ENCODE data around the gene SUSD6.

SUSD6 gene

DNA sequence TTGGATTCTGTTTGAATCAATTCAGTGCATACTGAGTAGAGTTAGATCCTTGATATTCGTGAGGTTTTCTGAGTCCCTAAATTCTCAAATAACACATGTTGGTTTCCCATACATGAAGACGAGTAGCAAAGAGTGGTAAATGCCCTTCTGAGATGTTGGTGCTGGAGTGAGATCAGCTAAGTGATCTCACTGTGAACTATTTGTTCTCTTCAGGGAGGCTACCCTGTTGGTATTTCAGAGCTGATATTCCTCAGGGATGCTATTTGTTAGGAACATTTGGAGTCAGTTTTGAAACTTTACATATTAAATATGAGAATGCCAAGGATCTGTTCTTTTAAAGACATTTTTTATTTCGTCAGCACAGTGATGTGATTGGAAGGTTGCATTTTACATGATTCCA lies 54.7 kb downstream of the SUSD6 start:
- Histone ChIP-seq H4K20me1 (peaks cover 90% of the 10 kb centered on the region), H3K4me3 (no peak overlapping the region), H3K27me3 (no peaks in the 10 kb centered on the region), H3K9me3 (peaks cover 9% of the 10 kb centered on the region; the same call in 1 of the 2 replicates), H3K4me2 (no peak overlapping the region), H3K9ac (no peak overlapping the region), H3K4me1 (peaks cover 44% of the 10 kb centered on the region), H3K36me3 (peaks cover 73% of the 10 kb centered on the region), H3K27ac (no peak overlapping the region)
- no peak for TF ChIP-seq Cebpa-rat (IDR thresholded peaks at IDR 0.05)

DNA sequence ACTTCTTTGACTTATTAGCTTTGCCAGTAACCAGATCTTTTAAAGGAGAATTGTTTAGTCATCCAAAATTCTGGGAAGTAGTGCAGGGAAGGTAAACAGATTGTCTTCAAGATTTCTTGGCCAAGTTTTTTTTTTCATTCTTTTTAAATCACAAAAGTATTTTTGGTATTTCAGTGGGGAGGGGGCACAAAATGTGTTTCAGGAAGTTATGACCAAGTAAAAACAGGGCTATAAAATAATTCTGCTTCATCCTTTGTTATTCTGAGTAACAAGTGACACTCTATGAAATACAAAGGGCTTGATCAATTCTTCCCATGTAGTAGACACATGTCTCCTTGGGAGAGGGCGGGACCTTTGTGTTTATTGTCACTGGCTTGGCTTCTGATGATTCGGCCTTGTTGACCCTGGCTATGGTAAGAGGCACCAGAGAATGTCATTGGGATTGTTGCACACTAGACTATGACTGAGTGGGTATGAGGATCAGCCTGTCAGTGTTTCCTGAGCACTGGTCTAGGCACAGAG lies 55.4 kb downstream of the SUSD6 start:
- peaks cover 9% of the 10 kb centered on the region; the same call in 1 of the 2 replicates for H3K9me3 ChIP-seq
- peak overlapping the region; percentile 29; the same call in 1 of the 2 replicates for H3K4me2 ChIP-seq
- peaks cover 90% of the 10 kb centered on the region for H4K20me1 ChIP-seq
- no peak overlapping the region for H3K27ac ChIP-seq
- TF ChIP-seq Cebpa-rat (IDR thresholded peaks at IDR 0.05) = no peak
- H3K27me3 ChIP-seq = no peaks in the 10 kb centered on the region
- no peak overlapping the region for H3K9ac ChIP-seq
- peaks cover 67% of the 10 kb centered on the region for H3K36me3 ChIP-seq
- H3K4me3 ChIP-seq = no peak overlapping the region
- peaks cover 51% of the 10 kb centered on the region for H3K4me1 ChIP-seq

DNA sequence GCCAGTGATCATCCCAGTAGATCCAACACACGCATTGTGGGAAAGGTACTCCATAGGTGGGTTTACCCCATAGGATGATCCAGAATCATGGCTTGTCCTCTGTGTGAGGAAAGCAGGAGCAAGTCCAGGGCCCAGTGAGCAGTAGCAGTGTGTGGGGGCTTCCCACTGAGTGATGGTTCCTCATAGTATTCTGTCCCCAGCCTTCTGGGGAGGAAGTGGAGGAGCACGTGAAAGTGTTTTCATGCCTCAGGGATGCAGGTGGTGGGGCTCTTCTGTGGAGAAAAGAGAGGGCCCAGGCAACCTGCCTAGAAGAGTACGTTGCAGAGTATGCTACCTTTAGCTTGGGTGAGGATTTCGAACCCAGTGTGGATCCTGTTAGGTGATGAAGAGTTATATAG lies 56.5 kb downstream of the SUSD6 start:
- Histone ChIP-seq H3K4me1 (peaks cover 62% of the 10 kb centered on the region), H3K27ac (no peak overlapping the region), H3K4me2 (no peak overlapping the region), H3K36me3 (peaks cover 56% of the 10 kb centered on the region), H3K9me3 (peaks cover 9% of the 10 kb centered on the region; the same call in 1 of the 2 replicates), H4K20me1 (peaks cover 90% of the 10 kb centered on the region), H3K4me3 (no peak overlapping the region), H3K9ac (no peak overlapping the region), H3K27me3 (no peaks in the 10 kb centered on the region)
- no peak for TF ChIP-seq Cebpa-rat (IDR thresholded peaks at IDR 0.05)

DNA sequence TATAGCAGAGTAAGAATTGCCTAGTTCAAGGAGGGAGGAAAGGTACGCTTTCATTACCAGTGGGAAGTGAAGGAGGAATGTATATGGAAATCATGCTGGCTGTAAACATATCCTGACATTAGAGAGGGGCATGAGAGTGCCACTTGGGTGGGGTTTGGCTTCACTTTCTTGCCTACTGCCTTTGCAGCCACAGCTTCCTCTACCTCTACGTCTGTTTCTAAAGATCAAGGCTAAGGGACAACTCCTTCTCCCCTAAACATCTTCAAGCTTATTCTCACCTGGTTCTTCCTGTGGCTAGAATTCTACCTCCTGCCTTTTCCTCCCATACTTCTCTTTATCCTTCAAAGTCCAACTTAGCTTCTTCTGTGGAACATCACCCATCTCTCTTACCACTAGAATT lies 58.0 kb downstream of the SUSD6 start:
- Histone ChIP-seq H3K27me3 (no peaks in the 10 kb centered on the region), H3K4me3 (no peak overlapping the region), H3K36me3 (peaks cover 41% of the 10 kb centered on the region), H3K27ac (no peak overlapping the region), H4K20me1 (peaks cover 90% of the 10 kb centered on the region), H3K4me1 (peaks cover 71% of the 10 kb centered on the region), H3K9me3 (peaks cover 9% of the 10 kb centered on the region; the same call in 1 of the 2 replicates), H3K9ac (no peak overlapping the region), H3K4me2 (no peak overlapping the region)
- TF ChIP-seq Cebpa-rat (IDR thresholded peaks at IDR 0.05) = no peak

- peaks cover 86% of the 10 kb centered on the region for H4K20me1 ChIP-seq
Observed at GRCh38 chr14:69670093-69670492, 58.7 kb downstream of the SUSD6 start.

DNA sequence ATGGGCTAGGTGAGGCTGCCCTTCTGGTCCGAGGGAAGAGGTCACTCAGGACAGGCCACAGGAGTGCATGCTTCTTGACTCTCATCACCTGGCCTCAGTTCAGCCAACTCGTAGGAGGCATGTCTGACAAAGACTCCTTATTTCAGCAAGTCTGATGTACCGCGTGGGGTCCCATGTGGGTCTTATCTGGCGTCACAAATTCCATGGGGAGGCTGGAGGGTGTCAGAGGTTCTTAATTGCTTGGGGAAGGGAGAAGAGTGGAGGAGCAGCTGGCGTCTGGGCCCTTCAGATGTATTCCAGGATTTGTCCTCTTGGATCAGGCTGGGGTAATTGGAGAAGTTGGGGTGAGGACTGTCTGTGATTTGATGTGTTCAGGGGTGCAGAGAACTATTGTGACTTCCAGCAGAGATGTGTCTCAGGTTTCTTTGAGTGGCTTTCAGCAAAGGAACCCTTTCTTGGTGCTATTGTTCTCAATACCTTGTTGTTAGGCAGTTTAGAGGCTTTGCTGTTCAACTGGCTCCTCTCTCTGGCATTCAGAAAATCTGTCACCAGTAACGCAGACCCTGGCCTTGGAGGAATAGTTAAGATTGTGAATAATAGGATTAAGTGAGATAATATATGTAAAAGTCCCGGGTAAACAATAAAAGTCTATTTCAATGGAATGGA lies 60.1 kb downstream of the SUSD6 start:
- Histone ChIP-seq H3K4me3 (no peak overlapping the region), H3K27ac (no peak overlapping the region), H3K36me3 (peaks cover 33% of the 10 kb centered on the region), H4K20me1 (peaks cover 72% of the 10 kb centered on the region), H3K27me3 (no peaks in the 10 kb centered on the region), H3K9me3 (peaks cover 9% of the 10 kb centered on the region; the same call in 1 of the 2 replicates), H3K4me1 (peaks cover 80% of the 10 kb centered on the region), H3K4me2 (peak overlapping the region; percentile 45), H3K9ac (no peak overlapping the region)
- no peak for TF ChIP-seq Cebpa-rat (IDR thresholded peaks at IDR 0.05)

More at GRCh38 chr14:69670093-69670492, 58.7 kb downstream of the SUSD6 start:
- TF ChIP-seq Cebpa-rat (IDR thresholded peaks at IDR 0.05) = no peak
- Histone ChIP-seq H3K9ac (no peak overlapping the region), H3K36me3 (peaks cover 36% of the 10 kb centered on the region), H3K4me1 (peaks cover 71% of the 10 kb centered on the region), H3K4me2 (no peak overlapping the region), H3K27ac (no peak overlapping the region), H3K9me3 (peaks cover 9% of the 10 kb centered on the region; the same call in 1 of the 2 replicates), H3K27me3 (no peaks in the 10 kb centered on the region), H3K4me3 (no peak overlapping the region)

DNA sequence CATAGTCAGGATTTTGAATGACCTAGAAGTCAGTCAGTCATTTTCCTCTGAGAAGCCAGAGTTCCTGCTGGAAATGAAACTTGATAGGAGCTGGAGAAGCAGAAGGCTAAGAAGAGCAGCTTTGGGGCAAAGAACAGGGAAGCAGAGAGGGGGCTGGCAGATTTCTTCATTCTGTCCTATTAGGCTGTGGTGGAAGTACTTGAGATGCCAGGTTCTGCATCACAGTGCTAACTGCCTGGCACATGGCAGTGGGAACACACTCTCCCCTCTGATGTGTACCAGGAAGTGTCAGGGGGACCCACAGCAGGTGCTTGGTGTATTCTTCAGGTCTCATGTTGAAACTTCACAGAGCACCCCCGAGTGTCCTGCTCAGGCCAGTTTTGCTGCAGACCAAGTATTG lies 61.0 kb downstream of the SUSD6 start:
- H3K27ac ChIP-seq = peak overlapping the region; percentile 80

DNA sequence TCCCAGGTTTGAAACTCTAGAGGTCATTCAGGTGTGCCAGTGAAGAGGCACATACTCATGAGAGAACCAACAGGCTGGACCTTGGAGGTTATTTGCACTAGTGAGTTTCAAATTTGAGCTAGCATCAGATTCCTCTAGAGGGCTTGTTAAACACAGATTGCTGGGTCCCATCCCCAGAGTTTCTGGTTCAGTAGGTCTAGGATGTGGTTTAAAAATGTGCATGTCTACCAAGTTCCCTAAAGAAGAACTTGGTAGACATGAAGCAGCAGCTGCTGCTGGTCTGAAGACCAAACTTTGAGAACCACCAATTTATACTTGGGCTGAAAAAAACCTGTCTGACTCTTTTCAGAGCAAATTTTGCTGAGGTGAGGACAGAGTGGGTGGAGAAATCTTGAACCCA lies 61.7 kb downstream of the SUSD6 start:
- peaks cover 1% of the 10 kb centered on the region; the same call in 1 of the 2 replicates for H3K9me3 ChIP-seq
- H4K20me1 ChIP-seq = peaks cover 59% of the 10 kb centered on the region
- H3K4me1 ChIP-seq = peaks cover 68% of the 10 kb centered on the region
- no peak for TF ChIP-seq Cebpa-rat (IDR thresholded peaks at IDR 0.05)
- H3K27ac ChIP-seq = peak overlapping the region; percentile 80
- peaks cover 24% of the 10 kb centered on the region for H3K36me3 ChIP-seq
- H3K4me3 ChIP-seq = peak overlapping the region; percentile 50
- H3K9ac ChIP-seq = peak overlapping the region; percentile 67
- no peaks in the 10 kb centered on the region for H3K27me3 ChIP-seq
- peak overlapping the region; percentile 86 for H3K4me2 ChIP-seq

More for the DNA sequence above, 61.0 kb downstream of the SUSD6 start:
- Histone ChIP-seq H3K9me3 (peaks cover 9% of the 10 kb centered on the region; the same call in 1 of the 2 replicates), H3K4me3 (no peak overlapping the region), H4K20me1 (peaks cover 65% of the 10 kb centered on the region), H3K36me3 (peaks cover 31% of the 10 kb centered on the region), H3K9ac (no peak overlapping the region), H3K4me1 (peaks cover 74% of the 10 kb centered on the region), H3K4me2 (peak overlapping the region; percentile 86), H3K27me3 (no peaks in the 10 kb centered on the region)
- TF ChIP-seq Cebpa-rat (IDR thresholded peaks at IDR 0.05) = no peak

DNA sequence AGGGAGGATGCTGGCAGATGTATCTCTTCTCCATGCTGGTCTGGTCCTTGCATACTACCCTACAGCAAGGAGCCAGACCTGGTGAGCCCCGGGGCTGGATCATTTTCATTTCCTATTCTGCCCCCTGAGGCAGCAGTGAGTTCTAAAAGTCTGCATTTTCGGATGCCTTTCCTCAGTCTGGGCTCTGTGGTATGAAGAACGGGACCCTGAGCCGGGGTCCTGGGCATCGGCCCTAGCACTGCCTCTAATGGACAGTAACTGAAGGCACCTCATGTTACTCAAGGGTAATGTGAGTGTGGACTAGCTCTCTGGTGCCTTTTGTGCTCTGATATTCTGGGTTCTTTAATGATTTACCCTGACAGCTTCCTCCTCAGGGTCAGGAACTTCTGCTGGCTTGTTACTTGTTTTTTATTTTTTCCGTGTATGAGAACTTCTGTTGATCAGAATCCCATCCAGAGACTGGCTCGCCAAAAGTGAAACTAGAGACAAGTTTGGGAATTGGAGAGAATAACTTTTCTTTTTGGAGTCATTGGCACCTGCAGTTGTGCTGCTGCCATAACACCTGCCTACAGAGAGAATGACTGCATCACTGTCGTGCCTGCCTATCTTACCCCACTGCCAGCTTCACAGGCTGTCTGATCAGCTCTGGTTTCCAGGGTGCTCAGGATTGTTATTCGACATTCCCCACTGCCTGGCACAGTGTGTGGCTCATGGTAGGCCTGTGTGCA lies 62.3 kb downstream of the SUSD6 start:
- no peak for TF ChIP-seq Cebpa-rat (IDR thresholded peaks at IDR 0.05)
- peak overlapping the region; percentile 67 for H3K9ac ChIP-seq
- no peaks in the 10 kb centered on the region for H3K27me3 ChIP-seq
- peak overlapping the region; percentile 80 for H3K27ac ChIP-seq
- peaks cover 68% of the 10 kb centered on the region for H3K4me1 ChIP-seq
- H3K4me2 ChIP-seq = peak overlapping the region; percentile 86
- H3K4me3 ChIP-seq = peak overlapping the region; percentile 50
- peaks cover 27% of the 10 kb centered on the region for H3K36me3 ChIP-seq
- H4K20me1 ChIP-seq = peaks cover 57% of the 10 kb centered on the region
- H3K9me3 ChIP-seq = no peaks in the 10 kb centered on the region

All from BLaER1 (cell line).